Tibial nerve (tissue), 3 donors: ENCODE results near the gene SPATA25.

ENCODE experiments used
- POLR2A ChIP-seq, 2 donors: fragments of 450-650 bp; IDR thresholded peaks; one replicate each; pipeline ENCODE4 v1.6.1; 2017; ENCODE audit warnings: antibody characterized with exemption in 2 of 2, mild to moderate bottlenecking in 2 of 2, moderate library complexity in 2 of 2
- TF ChIP-seq, protein P1 (sequence below), 5 experiments: fragments of 200-600 bp in 3 of 5; fragments of 450-650 bp in 2 of 5; sonication (generic) in 3 of 5; IDR thresholded peaks; one replicate each; pipeline ENCODE4 v1.5.1; 2016 to 2019; ENCODE audit warnings: antibody characterized with exemption in 5 of 5, mild to moderate bottlenecking in 3 of 5, moderate library complexity in 2 of 5

DNA sequence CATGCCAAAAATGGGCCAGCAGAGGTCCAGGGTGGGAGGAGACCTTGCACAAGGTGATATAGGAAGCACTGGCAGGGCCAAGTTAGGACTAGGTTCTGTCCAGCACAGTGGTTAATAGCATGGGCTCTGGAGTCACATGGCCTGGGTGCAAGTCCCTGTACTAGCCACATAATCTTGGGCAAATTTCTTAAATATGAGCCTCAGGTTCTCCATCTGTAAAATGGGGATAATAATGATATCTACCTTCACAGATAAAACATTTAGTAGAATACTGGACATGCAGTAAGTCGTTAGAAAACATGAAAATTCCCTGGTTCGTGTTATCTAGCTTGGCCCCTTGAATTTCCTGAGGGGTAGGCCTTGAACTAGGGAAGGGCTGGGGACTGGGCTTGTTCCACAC lies 9.9 kb upstream of the SPATA25 start:
- TF ChIP-seq, protein P1, sequence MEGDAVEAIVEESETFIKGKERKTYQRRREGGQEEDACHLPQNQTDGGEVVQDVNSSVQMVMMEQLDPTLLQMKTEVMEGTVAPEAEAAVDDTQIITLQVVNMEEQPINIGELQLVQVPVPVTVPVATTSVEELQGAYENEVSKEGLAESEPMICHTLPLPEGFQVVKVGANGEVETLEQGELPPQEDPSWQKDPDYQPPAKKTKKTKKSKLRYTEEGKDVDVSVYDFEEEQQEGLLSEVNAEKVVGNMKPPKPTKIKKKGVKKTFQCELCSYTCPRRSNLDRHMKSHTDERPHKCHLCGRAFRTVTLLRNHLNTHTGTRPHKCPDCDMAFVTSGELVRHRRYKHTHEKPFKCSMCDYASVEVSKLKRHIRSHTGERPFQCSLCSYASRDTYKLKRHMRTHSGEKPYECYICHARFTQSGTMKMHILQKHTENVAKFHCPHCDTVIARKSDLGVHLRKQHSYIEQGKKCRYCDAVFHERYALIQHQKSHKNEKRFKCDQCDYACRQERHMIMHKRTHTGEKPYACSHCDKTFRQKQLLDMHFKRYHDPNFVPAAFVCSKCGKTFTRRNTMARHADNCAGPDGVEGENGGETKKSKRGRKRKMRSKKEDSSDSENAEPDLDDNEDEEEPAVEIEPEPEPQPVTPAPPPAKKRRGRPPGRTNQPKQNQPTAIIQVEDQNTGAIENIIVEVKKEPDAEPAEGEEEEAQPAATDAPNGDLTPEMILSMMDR (IDR thresholded peaks at IDR 0.05) = no peak
- TF ChIP-seq POLR2A (IDR thresholded peaks at IDR 0.05) = no peak
